GM12801 (cell line): ENCODE data around the gene MCM6.

Source experiments
- TF ChIP-seq, protein P1 (sequence below): IDR thresholded peaks from one replicate; pipeline ENCODE4 v1.5.1; 2011; ENCODE audit warnings: control low read depth; ENCODE audit not compliant: insufficient read length; ENCODE audit errors: extremely low read depth

The MCM6 gene

DNA sequence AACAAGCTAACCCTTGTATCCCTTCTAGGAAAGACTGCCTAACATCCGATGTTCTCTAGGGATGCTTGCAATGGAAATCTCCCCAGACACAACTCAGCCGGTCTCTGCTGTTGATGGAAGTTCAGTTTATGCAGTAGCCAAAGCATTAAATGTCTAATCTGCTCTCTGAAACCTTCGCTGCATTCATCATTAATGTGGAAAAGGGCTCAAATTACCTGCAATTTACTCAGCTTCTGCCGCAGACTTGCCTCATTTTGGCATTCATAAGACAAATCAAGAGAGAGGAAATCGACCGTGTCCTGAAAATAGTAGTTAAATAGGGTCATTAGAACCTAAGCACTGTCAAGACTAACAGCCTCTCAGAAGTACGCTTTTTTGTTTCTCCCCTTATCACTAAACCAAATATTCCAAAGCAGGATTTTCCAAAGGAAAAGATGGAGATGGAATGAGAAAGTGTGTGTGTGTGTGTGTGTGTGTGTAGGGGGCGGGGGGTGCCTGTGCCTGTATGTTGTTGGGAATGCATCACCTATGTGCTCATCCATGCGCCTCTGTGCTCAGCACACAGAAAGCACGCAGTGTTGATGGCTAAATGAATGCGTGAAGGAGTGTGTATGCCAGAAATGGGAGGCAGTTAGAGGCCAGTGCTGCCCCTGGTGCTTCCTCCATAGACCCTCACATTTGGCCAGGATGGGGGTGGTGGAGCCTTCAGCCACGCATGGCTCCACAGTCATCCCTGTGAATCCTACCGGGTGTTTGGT is 46.7 kb downstream of the MCM6 start:
- TF ChIP-seq, protein P1, sequence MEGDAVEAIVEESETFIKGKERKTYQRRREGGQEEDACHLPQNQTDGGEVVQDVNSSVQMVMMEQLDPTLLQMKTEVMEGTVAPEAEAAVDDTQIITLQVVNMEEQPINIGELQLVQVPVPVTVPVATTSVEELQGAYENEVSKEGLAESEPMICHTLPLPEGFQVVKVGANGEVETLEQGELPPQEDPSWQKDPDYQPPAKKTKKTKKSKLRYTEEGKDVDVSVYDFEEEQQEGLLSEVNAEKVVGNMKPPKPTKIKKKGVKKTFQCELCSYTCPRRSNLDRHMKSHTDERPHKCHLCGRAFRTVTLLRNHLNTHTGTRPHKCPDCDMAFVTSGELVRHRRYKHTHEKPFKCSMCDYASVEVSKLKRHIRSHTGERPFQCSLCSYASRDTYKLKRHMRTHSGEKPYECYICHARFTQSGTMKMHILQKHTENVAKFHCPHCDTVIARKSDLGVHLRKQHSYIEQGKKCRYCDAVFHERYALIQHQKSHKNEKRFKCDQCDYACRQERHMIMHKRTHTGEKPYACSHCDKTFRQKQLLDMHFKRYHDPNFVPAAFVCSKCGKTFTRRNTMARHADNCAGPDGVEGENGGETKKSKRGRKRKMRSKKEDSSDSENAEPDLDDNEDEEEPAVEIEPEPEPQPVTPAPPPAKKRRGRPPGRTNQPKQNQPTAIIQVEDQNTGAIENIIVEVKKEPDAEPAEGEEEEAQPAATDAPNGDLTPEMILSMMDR, result no peak

DNA sequence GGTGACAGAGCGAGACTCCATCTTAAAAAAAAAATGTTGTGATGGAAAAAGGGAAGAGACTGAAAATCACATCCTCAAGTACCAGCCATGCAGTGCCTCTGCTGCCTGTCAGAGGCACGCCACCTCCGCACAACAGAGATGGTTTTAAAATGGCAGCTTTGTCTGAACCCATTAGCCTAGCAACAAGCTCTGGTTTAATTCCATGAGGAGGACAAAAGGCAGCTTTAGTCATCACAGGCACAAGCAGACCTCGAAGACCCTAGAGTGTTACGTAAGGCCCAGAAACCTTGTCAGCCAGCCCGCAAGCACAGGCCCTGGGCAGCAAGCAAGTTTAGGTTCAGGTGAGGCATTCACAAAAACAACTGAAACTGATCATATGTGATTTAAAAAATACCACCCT is 49.7 kb downstream of the MCM6 start:
- TF ChIP-seq, protein P1, result no peak

DNA sequence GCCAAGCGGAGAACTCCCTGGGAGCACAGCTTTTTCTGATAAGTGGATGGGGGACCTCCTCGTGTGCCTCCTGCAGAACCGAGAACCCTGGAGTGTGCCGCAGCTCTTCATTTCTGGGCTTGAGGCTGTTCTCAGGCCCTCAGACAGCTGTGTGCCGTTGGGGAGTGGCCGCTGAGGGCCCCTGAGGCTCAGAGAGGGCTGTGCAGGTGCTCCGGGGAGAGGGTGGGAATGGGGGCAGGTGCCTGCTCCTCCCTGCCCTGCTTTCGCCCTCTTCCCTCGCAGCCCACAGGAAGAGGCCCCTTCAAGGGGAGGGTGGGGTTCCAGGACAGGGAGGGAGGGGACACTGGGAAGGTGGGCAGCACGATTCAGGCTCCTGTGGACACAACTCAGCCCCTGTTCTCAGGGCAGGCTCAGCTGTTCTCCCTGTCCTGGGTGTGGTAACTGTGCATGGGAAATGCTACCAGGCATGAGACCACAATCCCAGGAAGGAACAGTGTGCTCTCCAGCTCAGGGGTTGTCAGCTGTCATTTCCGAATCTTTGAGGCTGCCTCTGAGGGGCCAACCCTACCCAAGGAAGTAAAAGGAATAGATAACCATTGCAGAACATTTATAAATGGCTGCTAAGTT is 50.6 kb downstream of the MCM6 start:
- TF ChIP-seq, protein P1, result no peak

DNA sequence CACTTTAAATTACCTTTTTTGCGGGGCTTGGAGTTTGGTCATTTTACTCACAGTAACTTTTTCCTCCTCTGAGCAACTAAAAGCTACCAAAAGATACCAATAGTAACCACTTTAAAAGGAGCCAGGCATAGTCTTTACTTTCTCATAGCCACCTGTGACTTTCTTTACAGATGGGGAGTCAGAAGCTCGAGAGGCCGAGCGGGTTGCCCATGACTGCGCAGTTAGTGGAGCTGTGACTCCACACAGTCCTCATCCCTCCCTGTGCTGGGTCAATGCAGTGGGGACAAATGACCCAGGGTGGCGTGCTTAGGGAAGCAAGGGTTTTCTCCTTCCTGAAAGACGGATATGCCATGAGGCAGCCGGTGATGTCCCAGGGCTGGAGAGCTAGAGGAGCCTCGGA is 51.1 kb downstream of the MCM6 start:
- TF ChIP-seq, protein P1, result no peak

DNA sequence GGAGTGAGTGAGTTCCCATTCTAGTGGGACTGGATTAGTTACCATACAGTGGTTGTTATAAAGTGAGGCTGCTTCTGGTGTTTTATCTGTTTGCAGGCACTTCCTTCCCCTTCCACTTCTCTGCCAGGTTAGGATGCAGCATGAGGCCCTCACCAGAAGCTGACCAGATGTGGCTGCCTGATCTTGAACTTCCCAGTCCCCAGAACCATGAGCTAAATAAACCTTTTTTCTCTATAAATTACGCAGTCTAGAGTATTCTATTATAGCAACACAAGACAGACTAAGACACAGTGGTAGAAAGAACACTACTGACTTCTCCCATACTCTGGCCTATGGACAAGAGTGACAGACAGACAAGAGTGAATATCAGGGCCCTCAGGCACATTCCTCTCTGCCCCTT is 53.4 kb downstream of the MCM6 start:
- TF ChIP-seq, protein P1, result no peak

DNA sequence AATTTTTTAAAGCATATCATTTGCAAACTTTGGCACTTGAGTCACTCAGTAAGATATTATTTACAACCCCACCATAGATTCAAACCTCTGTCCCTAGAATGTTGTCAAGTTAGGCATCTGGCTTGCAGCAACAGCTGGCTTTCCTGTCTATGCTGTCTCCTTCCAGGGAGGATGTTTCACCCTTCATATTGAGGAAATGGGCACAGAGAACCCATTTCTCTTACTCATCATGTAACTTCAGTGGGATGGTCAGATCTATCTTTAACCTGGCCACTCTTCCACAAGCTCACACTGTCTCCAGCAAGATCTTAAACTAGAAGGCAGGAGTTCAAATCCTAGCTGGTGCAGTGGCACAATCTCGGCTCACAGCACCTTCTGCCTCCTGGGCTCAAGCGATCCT is 55.1 kb downstream of the MCM6 start:
- TF ChIP-seq, protein P1, result no peak

DNA sequence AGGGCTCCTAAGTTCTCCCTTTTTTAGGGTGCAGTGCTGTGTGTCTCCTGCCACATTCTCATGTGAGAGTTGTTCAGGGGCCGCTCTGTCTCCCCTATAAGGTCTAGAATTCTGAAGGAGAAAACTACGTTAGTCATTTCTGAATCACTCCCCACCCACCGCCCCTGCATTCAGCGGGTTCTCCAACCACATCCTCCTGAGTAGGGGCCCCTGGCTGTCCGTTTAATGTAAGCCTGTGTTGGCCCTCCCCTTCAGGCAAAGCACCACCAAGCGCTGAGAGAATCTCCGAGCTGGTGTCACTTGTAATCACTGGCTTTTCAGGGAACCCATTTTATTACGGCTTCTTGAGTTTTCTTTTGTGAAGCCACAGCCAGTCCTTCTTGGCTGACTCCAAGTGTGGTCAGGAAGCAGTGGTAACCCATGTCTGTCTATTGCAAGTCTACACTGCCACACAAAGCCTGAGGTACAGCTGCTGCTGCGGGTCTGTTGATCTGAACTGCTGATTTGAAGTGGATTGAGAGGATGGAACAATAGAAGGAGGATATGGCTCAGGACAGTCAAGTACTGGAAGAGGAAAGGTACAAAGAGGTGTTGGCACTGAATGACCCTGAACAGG is 56.1 kb downstream of the MCM6 start:
- TF ChIP-seq, protein P1, result no peak
